Ascending aorta (tissue), 2 donors: ENCODE measurements around the gene LHFPL6. TPM values are rescaled to one million over a fixed set of nuclear protein-coding genes. Genes with fewer than 3 reads are reported as not detected.

Experiments used
- DNase-seq, 2 donors: peaks; one replicate each; pipeline ENCODE4 v3.0.0-alpha.2; 2019; ENCODE audit warnings: low spot score in 2 of 2
- H3K27ac ChIP-seq, 2 donors: fragments of 200-600 bp; sonication (generic); one replicate each; pipeline ENCODE4 v1.5.1; 2016 to 2017; ENCODE audit warnings: mild to moderate bottlenecking in 1 of 2
- H3K27me3 ChIP-seq: fragments of 200-600 bp; sonication (generic); one replicate; pipeline ENCODE4 v1.5.1; 2017
- H3K36me3 ChIP-seq, 2 donors: fragments of 200-600 bp; sonication (generic); one replicate each; pipeline ENCODE4 v1.5.1; 2016
- H3K4me1 ChIP-seq, 2 donors: fragments of 200-600 bp; sonication (generic); one replicate each; pipeline ENCODE4 v1.5.1; 2016 to 2017; ENCODE audit warnings: mild to moderate bottlenecking in 1 of 2
- H3K4me3 ChIP-seq, 2 donors: fragments of 200-600 bp; sonication (generic); one replicate each; pipeline ENCODE4 v1.5.1; 2016 to 2017; ENCODE audit warnings: mild to moderate bottlenecking in 1 of 2
- H3K9me3 ChIP-seq, 2 donors: fragments of 200-600 bp; sonication (generic); one replicate each; pipeline ENCODE4 v1.5.1; 2016
- CTCF ChIP-seq, 3 experiments: fragments of 200-600 bp in 2 of 3; fragments of 450-650 bp in 1 of 3; sonication (generic) in 2 of 3; IDR thresholded peaks; one replicate each; pipeline ENCODE4 v1.5.1; 2016 to 2019; ENCODE audit warnings: antibody characterized with exemption in 3 of 3, mild to moderate bottlenecking in 1 of 3, moderate library complexity in 1 of 3
- intact Hi-C: fragments of 100-400 bp; cut with DNase I; formaldehyde crosslinking; loops from one replicate; pipeline ENCODE4 v1.15.1; 2023
- total RNA-seq: library from RNA; depleted of rRNA; stranded (reverse); fragments of >200 nt; gene quantifications from one replicate; pipeline ENCODE4 v1.1.0, GENCODE V29; 2016

Gene LHFPL6
- total RNA-seq, 1 donor from 2014 or later: 69.4 TPM

GRCh38 chr13:39462428-39462827, 140.6 kb downstream of the LHFPL6 start:
- TF ChIP-seq CTCF (IDR thresholded peaks at IDR 0.05): no peak
- H3K4me1 ChIP-seq: peaks cover 0 to 10% of the 10 kb centered on the region in 2 donors
- peak overlapping the region; percentile 15 to 20 for H3K27ac ChIP-seq
- no peaks in the 10 kb centered on the region for H3K27me3 ChIP-seq
- intact Hi-C loops: no loop called here
- H3K36me3 ChIP-seq: peaks cover 0 to 4% of the 10 kb centered on the region in 2 donors
- no peaks in the 10 kb centered on the region for H3K9me3 ChIP-seq
- DNase-seq: no peak
- no peak overlapping the region for H3K4me3 ChIP-seq

GRCh38 chr13:39461685-39462266, 141.2 kb downstream of the LHFPL6 start:
- TF ChIP-seq CTCF (IDR thresholded peaks at IDR 0.05): no peak
- no peak overlapping the region for H3K4me3 ChIP-seq
- peaks cover 0 to 4% of the 10 kb centered on the region in 2 donors for H3K36me3 ChIP-seq
- no peak for DNase-seq
- H3K27ac ChIP-seq: no peak overlapping the region
- no peaks in the 10 kb centered on the region for H3K9me3 ChIP-seq
- intact Hi-C loops: no loop called here
- peaks cover 0 to 10% of the 10 kb centered on the region in 2 donors for H3K4me1 ChIP-seq
- no peaks in the 10 kb centered on the region for H3K27me3 ChIP-seq

GRCh38 chr13:39457274-39457673, 145.7 kb downstream of the LHFPL6 start:
- Histone ChIP-seq H3K27ac (no peak overlapping the region), H3K36me3 (peaks cover 0 to 4% of the 10 kb centered on the region in 2 donors), H3K27me3 (no peaks in the 10 kb centered on the region), H3K4me1 (peaks cover 0 to 10% of the 10 kb centered on the region in 2 donors), H3K4me3 (no peak overlapping the region), H3K9me3 (no peaks in the 10 kb centered on the region)
- TF ChIP-seq CTCF (IDR thresholded peaks at IDR 0.05): no peak
- intact Hi-C loops: no loop called here
- no peak for DNase-seq

GRCh38 chr13:39455521-39456175, 147.3 kb downstream of the LHFPL6 start:
- no peaks in the 10 kb centered on the region for H3K9me3 ChIP-seq
- H3K4me1 ChIP-seq: peaks cover 0 to 17% of the 10 kb centered on the region in 2 donors
- no peak overlapping the region for H3K4me3 ChIP-seq
- no peak overlapping the region for H3K27ac ChIP-seq
- H3K36me3 ChIP-seq: peaks cover 0 to 4% of the 10 kb centered on the region in 2 donors
- no peak for DNase-seq
- no peaks in the 10 kb centered on the region for H3K27me3 ChIP-seq
- intact Hi-C loops: no loop called here
- no peak for TF ChIP-seq CTCF (IDR thresholded peaks at IDR 0.05)

- Histone ChIP-seq H3K4me1 (peaks cover 0 to 7% of the 10 kb centered on the region in 2 donors), H3K9me3 (no peaks in the 10 kb centered on the region), H3K4me3 (no peak overlapping the region), H3K27me3 (no peaks in the 10 kb centered on the region), H3K27ac (no peak overlapping the region), H3K36me3 (peaks cover 0 to 4% of the 10 kb centered on the region in 2 donors)
- DNase-seq: no peak
- TF ChIP-seq CTCF (IDR thresholded peaks at IDR 0.05): no peak
- intact Hi-C loops: no loop called here
Measured at GRCh38 chr13:39452834-39453233, 150.2 kb downstream of the LHFPL6 start.
